Dermis microvascular lymphatic vessel endothelial cell (primary cell): ENCODE data around the gene ZNF841. TPM values are rescaled to one million over a fixed set of nuclear protein-coding genes. Genes with fewer than 3 reads are reported as not detected.
"Not testable (repeated sequence)": the region's sequence is repeated elsewhere in the genome, so short reads cannot be mapped to it uniquely, and the experiment has no call there.

ENCODE experiments used
- DNase-seq, 2 donors: peaks; one replicate each; pipeline versions ENCODE4 v3.0.0 to v3.0.0-alpha.2; 2010; ENCODE audit warnings: low read depth in 2 of 2
- total RNA-seq: library from RNA; depleted of rRNA; stranded (reverse); fragments of >200 nt; gene quantifications from 2 replicates; pipeline ENCODE4 v1.2.1, GENCODE V29; 2014

ZNF841 gene
- total RNA-seq, 1 donor from 2014 or later: 6.8 TPM

DNA sequence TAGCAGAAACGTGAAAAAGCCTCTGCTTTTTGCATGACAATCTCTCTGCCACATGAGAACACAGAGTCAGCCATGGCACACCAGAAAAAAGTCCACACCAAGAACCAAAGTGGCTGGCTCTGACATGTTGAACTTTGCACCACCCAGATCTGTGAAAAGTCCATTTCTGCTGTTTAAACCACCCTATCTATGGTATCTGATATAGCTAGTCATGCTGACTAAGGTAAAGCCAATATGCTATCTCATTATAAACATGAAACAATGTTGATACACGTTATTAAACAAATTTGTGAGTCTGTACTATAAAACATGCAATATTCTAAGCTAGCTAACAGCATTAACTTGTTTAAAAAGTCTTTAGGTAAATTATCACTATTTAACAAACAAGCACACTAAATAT is 25.9 kb downstream of the ZNF841 start:
- DNase-seq: no peak

DNA sequence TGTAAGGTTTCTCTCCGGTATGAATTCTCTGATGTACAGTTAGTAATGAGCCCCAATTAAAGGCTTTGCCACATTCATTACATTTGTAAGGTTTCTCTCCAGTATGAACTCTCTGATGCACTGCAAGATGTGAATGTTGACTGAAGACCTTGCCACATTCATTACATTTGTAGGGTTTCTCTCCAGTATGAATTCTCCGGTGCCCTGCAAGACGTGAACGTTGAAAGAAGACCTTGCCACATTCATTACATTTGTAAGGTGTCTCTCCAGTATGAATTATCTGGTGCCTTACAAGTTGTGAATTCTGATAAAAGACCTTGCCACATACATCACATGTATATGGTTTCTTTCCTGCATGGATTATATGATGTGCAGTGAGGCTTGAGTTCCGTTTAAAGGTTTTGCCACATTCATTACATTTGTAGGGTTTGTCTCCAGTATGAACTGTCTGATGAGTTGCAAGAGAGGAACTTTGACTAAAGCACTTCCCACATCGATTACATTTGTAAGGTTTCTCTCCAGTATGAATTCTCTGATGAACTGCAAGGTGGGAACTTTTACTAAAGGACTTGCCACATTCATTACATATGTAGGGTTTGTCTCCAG is 29.2 kb downstream of the ZNF841 start:
- no peak for DNase-seq

DNA sequence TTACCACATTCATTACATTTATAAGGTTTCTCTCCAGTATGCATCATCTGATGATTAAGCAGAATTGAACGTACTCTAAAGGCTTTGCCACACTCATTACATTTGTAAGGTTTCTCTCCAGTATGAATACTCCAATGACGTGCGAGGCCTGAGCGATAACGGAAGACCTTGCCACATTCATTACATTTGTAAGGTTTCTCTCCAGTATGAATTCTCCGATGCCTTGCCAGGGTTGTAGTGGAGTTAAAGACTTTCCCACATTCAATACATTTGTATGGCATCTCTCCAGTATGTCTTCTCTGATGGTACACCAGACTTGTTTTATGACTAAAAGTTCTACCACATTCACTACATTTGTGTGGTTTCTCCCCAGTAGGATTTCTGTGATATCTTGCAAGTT is 30.2 kb downstream of the ZNF841 start:
- no peak for DNase-seq

DNA sequence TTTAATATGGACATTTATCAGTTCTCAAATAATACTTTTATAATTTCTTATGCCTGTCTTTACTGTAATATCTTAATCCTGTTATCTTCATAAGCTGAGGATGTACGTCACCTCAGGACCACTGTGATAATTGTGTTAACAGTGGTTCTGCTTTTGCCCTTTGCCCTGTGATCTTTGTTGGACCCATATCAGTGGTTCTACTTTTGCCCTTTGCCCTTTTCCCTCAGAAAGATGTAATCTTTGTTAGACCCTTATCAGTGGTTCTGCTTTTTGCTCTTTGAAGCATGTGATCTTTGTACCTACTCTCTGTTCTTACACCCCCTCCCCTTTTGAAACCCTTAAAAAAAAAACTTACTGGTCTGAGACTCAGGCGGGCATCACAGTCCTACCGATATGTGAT is 39.1 kb downstream of the ZNF841 start:
- DNase-seq: not testable (repeated sequence)

DNA sequence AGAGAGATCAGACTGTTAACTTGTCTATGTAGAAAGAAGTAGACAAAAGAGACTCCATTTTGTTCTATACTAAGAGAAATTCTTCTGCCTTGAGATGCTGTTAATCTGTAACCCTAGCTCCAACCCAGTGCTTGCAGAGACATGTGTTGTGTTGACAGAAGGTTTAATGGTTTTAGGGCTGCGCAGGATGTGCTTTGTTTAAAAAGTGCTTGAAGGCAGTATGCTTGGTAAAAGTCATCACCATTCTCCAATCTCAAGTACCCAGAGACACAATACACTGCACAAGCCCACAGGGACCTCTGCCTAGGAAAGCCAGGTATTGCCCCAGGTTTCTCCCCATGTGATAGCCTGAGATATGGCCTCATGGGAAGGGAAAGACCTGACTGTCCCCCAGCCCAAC is 43.8 kb downstream of the ZNF841 start:
- not testable (repeated sequence) for DNase-seq

DNA sequence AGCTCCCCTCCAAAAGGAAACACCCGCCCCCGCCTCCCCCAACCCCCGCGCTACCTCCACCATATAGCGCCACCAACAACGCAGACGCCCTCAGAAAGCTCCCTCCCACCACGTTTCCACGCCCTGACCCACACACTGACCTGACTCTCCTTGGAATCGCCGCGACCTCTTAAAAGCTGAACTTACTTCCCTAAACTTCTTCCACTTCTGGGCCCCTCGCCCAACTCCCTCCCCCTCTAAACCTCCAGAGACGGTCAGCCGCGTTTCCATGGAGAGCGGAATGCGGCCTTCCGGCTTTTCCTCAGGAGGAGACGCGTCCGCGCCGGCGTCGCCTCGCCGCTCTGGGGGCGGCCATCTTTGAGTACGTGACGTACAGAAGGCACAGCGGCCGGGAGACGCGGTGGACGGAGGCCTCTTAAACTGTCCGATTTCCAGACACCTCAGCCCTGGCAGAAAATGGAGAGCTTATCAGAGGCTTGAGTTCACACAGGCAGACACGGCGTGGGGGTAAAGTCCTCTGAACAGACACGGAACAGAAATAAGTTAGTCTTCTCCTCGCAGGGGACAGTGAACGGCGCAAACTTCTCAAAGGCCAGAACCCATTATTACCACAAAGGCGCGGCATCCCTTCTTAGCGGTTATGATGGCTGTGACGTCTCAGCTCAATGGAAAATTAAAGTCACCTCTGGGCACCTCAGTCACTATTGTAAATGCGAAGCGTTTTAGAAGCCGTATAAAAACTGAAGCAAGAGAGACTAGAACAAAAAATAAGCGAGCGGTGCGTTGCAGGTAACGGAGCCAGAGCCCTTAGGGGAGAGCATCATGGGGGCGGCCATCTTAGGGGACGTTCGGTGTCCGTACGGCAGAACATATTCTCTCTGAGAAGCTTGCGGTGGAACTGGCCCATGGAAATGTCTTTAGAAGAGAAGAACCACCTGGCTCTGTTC is 46.7 kb downstream of the ZNF841 start, which contains the start of gene ZNF432:
TSS of gene ZNF432 (minus strand) at position 284 of the 947 bp plus-strand sequence. CDS start 1,970 bp downstream, outside the sequence.
- peak; percentile 74 to 94 for DNase-seq

DNA sequence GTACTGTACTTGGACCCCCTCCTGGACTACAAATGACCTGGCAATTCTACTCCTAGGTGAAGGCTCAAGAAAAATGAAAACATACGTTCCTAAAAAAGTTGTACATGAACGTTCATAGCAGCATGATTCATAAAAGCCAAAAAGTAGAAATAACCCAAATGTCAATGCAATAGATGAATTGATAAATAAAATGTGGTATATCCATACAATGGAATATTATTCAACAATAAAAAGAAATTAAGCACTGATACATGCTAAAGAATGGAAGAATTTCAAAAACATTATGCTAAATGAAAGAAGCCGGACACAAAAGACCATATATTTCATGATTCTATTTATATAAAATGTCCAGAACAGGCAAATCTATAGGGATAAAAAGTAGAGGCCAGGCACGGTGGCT is 56.4 kb downstream of the ZNF841 start:
- no peak for DNase-seq

DNA sequence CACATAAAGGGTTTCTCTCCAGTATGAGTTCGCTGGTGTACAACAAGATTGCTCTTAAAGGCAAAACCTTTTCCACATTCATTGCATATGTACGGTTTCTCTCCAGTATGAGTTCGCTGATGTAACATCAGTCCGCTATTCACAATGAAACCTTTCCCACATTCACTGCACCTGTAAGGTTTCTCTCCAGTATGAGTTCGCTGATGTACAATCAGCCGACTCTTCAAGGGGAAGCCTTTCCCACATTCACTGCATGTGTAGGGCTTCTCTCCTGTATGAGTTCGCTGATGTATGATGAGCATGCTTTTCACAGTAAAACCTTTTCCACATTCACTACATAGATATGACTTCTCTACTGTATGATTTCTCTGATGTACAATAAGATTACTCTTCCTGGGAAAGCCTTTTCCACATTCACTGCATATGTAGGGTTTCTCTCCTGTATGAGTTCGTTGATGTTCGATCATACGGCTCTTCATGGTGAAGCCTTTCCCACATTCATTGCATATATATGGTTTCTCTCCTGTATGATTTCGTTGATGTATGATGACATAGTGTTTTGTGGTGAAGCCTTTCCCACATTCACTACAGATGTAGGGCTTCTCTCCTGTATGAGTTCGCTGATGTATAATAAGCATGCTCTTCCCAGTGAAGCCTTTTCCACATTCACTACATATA is 61.4 kb downstream of the ZNF841 start:
- no peak for DNase-seq

DNA sequence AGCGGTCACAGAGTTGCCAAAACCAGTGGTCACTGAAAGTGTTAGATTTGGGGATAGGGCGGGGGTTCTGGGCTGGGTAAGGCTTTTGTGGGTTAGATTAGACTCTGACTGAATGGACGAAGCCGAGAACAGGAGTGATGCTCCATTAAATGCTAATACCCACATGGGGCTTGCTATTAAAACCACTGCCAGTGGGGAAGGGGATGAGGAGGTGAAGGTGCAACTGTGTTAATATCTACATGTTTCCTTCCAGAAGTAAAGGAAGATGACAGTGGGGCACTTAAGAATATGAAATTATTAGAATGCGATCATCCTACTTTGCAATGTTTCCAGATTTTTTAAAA is 66.8 kb downstream of the ZNF841 start:
- no peak for DNase-seq

DNA sequence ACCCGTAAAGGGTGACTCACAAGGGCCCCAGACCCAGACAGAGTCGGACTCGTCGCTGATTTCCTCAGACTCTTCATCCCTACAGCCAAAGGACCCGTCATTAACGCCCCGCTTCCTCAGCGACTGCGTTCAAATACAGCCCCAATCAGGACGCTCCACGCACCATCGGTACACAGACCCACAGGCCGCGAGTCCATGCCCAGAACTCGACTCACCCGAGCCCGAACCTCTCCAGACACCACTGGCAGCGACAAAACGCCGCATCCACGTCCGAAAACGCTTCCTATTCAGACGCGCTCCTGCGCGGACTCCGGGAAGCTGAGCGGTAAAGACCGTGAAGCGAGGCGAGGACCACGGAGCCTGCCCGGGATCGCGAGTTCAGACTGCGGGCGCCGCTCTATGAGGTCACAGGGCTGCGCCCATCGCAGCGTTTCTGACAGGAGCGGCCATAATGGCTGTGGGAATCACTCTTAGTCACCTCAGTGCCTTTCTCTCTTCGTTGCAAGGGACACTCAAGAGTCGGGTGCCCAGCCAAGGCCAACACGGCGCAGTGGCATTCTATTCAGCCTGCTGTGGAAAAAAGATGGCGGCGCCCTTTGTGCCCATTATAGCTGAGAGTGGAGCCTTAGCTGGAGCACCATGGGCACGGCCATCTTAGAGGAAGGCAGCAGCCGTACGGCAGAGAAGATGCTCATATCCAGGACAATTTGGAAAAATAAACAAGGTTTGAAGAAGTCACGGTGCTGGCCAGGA is 67.4 kb downstream of the ZNF841 start, which contains the start of gene ZNF614:
TSS of gene ZNF614 (minus strand) at position 353 of the 753 bp plus-strand sequence. CDS start 2,634 bp downstream, outside the sequence.
- peak; percentile 79 to 95 for DNase-seq

DNA sequence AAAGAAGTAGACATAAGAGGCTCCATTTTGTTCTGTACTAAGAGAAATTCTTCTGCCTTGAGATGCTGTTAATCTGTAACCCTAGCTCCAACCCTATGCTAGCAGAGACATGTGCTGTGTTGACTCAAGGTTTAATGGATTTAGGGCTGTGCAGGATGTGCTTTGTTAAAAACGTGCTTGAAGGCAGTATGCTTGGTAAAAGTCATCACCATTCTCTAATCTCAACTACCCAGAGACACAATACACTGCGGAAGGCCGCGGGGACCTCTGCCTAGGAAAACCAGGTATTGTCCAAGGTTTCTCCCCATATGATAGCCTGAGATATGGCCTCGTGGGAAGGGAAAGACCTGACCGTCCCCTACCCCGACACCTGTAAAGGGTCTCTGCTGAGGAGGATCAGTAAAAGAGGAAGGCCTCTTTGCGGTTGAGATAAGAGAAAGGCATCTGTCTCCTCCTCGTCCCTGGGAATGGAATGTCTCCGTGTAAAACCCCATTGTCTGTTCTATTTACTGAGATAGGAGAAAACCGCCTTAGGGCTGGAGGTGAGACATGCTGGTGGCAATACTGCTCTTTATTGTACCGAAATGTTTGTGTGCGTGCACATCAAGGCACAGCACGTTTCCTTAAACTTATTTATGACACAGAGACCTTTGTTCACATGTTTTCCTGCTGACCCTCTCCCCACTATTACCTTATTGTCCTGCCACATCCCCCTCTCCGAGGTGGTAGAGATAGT is 69.1 kb downstream of the ZNF841 start:
- DNase-seq: not testable (repeated sequence)

DNA sequence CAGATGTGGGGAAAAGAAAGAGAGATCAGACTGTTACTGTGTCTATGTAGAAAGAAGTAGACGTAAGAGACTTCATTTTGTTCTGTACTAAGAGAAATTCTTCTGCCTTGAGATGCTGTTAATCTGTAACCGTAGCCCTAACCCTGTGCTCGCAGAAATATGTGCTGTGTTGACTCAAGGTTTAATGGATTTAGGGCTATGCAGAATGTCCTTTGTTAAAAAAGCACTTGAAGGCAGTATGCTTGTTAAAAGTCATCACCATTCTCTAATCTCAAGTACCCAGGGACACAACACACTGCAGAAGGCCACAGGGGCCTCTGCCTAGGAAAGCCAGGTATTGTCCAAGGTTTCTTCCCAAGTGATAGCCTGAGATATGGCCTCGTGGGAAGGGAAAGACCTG is 71.1 kb downstream of the ZNF841 start:
- DNase-seq: not testable (repeated sequence)

DNA sequence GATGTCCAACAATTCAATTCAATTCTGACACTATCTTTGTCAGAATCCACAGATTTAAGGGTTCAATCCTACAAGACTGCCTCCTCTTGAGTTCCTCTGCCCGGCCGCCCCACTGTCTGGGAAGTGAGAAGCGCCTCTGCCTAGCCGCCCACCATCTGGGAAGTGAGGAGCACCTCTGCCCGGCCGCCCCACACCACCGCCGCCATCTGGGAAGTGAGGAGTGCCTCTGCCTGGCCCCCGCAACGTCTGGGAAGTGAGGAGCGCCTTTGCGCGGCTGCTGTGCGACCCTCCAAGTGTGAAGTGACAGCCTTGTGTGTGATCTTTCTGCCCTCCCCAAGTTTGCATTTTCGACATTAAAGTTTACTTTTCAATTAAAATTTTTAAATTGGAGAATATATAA is 73.4 kb downstream of the ZNF841 start:
- no peak for DNase-seq

DNA sequence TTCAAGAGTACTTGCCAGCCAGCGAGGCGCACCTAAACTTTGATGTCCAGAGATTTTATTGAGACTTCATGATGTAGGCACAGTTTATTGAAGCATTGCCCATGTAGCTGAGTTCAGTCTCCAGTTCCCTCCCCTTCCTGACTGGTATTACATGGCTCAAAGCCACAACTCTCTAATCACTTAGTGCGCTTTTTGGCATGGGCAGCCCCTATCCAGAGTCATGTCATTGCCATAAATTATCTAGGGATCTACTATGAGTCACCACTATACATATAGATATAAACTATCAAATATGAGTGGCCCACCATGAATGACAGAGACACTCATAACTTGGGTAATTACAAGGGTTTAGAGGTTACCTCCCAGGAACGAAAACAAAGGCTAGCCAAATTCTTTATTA is 75.1 kb downstream of the ZNF841 start:
- no peak for DNase-seq

Other genes starting within 250 kb of the ZNF841 start
- gene ZNF577, start 207.8 kb downstream of the ZNF841 start, total RNA-seq: 1.2 and 3.0 TPM in 2 replicates
- gene ZNF649, start 190.7 kb downstream of the ZNF841 start, total RNA-seq: 5.8 and 9.1 TPM in 2 replicates
- 6.9 and 8.1 TPM in 2 replicates for gene ZNF613, start 168.3 kb downstream of the ZNF841 start, total RNA-seq
- gene ZNF350, start 108.9 kb downstream of the ZNF841 start, total RNA-seq: 7.1 and 8.5 TPM in 2 replicates
- gene ZNF615, start 87.6 kb downstream of the ZNF841 start, total RNA-seq: 5.4 and 9.5 TPM in 2 replicates
- 8.3 and 9.4 TPM in 2 replicates for gene ZNF614, start 67.4 kb downstream of the ZNF841 start, total RNA-seq
- gene ZNF432, start 46.9 kb downstream of the ZNF841 start, total RNA-seq: 4.5 and 4.9 TPM in 2 replicates
- 5.4 and 7.7 TPM in 2 replicates for gene ZNF616, start 44.2 kb upstream of the ZNF841 start, total RNA-seq
- gene ZNF836, start 75.9 kb upstream of the ZNF841 start, total RNA-seq: 7.5 and 7.8 TPM in 2 replicates
- 95.0 and 163 TPM in 2 replicates for gene PPP2R1A, start 94.3 kb upstream of the ZNF841 start, total RNA-seq
- 5.4 and 10.4 TPM in 2 replicates for gene ZNF766, start 173.8 kb upstream of the ZNF841 start, total RNA-seq
- 3.2 and 5.2 TPM in 2 replicates for gene ZNF480, start 201.4 kb upstream of the ZNF841 start, total RNA-seq
- 1.7 and 2.0 TPM in 2 replicates for gene ZNF610, start 240.5 kb upstream of the ZNF841 start, total RNA-seq